Naive thymus-derived CD4-positive, alpha-beta T cell (primary cell): ENCODE results near the gene STK17B. TPM values are rescaled to one million over a fixed set of nuclear protein-coding genes. Genes with fewer than 3 reads are reported as not detected.

ENCODE experiments used
- ATAC-seq: fragments of 150-1000 bp; cut with Tn5 transposase; 2 replicates; pipeline ENCODE4 v1.10.0; 2021; ENCODE audit warnings: mild to moderate bottlenecking, moderate library complexity
- CTCF ChIA-PET: fragments of 350-600 bp; sonication (Branson Sonifier 250); formaldehyde crosslinking; loops from one replicate; lab custom pipeline; 2021; ENCODE audit warnings: antibody characterized with exemption; lab: Charles Lee
- POLR2A ChIA-PET: fragments of 350-600 bp; sonication (Branson Sonifier 250); formaldehyde crosslinking; loops from one replicate; lab custom pipeline; 2021; ENCODE audit warnings: antibody characterized with exemption, inconsistent platforms; lab: Charles Lee
- DNase-seq, 9 donors: peaks; one replicate each; pipeline versions ENCODE4 v3.0.0 to v3.0.0-alpha.2; 2020 to 2022; ENCODE audit warnings: mixed read lengths in 1 of 9
- H3K27ac ChIP-seq: one replicate; pipeline ENCODE4 v1.7.0; 2013; ENCODE audit warnings: mild to moderate bottlenecking, low read depth, low read length, moderate library complexity
- H3K27me3 ChIP-seq, 2 donors: one replicate each; pipeline ENCODE4 v1.7.0; 2013; ENCODE audit warnings: low read length in 2 of 2, mild to moderate bottlenecking in 2 of 2, moderate library complexity in 2 of 2; ENCODE audit not compliant: control insufficient read depth in 2 of 2, insufficient read depth in 2 of 2
- H3K36me3 ChIP-seq, 3 experiments: 1 replicate in 2 of 3; 2 replicates in 1 of 3; pipeline ENCODE4 v1.7.0; 2013; ENCODE audit warnings: low read length in 3 of 3, mild to moderate bottlenecking in 3 of 3, moderate library complexity in 1 of 3; ENCODE audit not compliant: insufficient read depth in 3 of 3, control insufficient read depth in 2 of 3
- H3K4me1 ChIP-seq, 2 donors: one replicate each; pipeline ENCODE4 v1.7.0; 2013; ENCODE audit warnings: low read length in 2 of 2, mild to moderate bottlenecking in 2 of 2, moderate library complexity in 1 of 2; ENCODE audit not compliant: control insufficient read depth in 2 of 2, insufficient read depth in 2 of 2
- H3K4me3 ChIP-seq: 2 replicates; pipeline ENCODE4 v1.7.0; 2013; ENCODE audit warnings: mild to moderate bottlenecking, low read length
- H3K9me3 ChIP-seq, 3 experiments: 1 replicate in 2 of 3; 2 replicates in 1 of 3; pipeline ENCODE4 v1.7.0; 2013; ENCODE audit warnings: low read length in 3 of 3; ENCODE audit not compliant: control insufficient read depth in 2 of 3
- H3K27ac Mint-ChIP-seq, 9 donors: one replicate each; pipeline ENCODE4 v1.8.0; 2020 to 2022; ENCODE audit warnings: mixed read lengths in 9 of 9, mild to moderate bottlenecking in 8 of 9, moderate library complexity in 5 of 9, inconsistent platforms in 2 of 9
- H3K27me3 Mint-ChIP-seq, 5 donors: one replicate each; pipeline ENCODE4 v1.8.0; 2021 to 2022; ENCODE audit warnings: mixed read lengths in 5 of 5, mild to moderate bottlenecking in 1 of 5
- H3K36me3 Mint-ChIP-seq, 5 donors: one replicate each; pipeline ENCODE4 v1.8.0; 2020 to 2022; ENCODE audit warnings: mixed read lengths in 5 of 5, mild to moderate bottlenecking in 3 of 5, inconsistent platforms in 1 of 5
- H3K4me1 Mint-ChIP-seq, 7 donors: one replicate each; pipeline ENCODE4 v1.8.0; 2020 to 2022; ENCODE audit warnings: mixed read lengths in 7 of 7, mild to moderate bottlenecking in 3 of 7, inconsistent platforms in 1 of 7
- H3K4me3 Mint-ChIP-seq, 10 donors: one replicate each; pipeline ENCODE4 v1.8.0; 2020 to 2022; ENCODE audit warnings: mild to moderate bottlenecking in 10 of 10, mixed read lengths in 10 of 10, moderate library complexity in 6 of 10, inconsistent platforms in 2 of 10
- H3K9me3 Mint-ChIP-seq, 11 donors: one replicate each; pipeline ENCODE4 v1.8.0; 2020 to 2022; ENCODE audit warnings: mixed read lengths in 11 of 11, mild to moderate bottlenecking in 4 of 11, inconsistent platforms in 1 of 11, moderate library complexity in 1 of 11
- intact Hi-C, 2 donors: fragments of 100-400 bp; cut with micrococcal nuclease; formaldehyde crosslinking; loops; one replicate each; pipeline ENCODE4 v1.15.1; 2023
- polyA plus RNA-seq, 2 donors: library from polyadenylated mRNA; unstranded; fragments of 300-500 nt; fragmentation: Illumina TruSeq; gene quantifications; one replicate each; pipeline ENCODE4 v1.2.3, GENCODE V29; 2021
- total RNA-seq, 6 experiments: library from RNA in 5 of 6; stranded (reverse) in 5 of 6; gene quantifications; 1 replicate in 5 of 6; 2 replicates in 1 of 6; pipeline ENCODE4 v1.2.3 and lab custom pipeline; 2021 to 2026

Gene STK17B
- total and polyA plus RNA-seq, 7 experiments from 2014 or later = 66.0 to 513 (median 293) TPM

GRCh38 chr2:196167666-196168065 is 3.7 kb downstream of the STK17B start:
- intact Hi-C loops = loop anchor here in 1 of 2 donors (5.0 kb wide), 1 partner anchor 35 kb away; no protein-coding TSS in a partner anchor
- peaks cover 27 to 38% (median 31%) of the 10 kb centered on the region in 7 donors for H3K4me1 Mint-ChIP-seq
- Histone ChIP-seq H3K9me3 (no peaks in the 10 kb centered on the region), H3K4me1 (peaks cover 12 to 25% of the 10 kb centered on the region in 2 donors), H3K4me3 (peak overlapping the region; percentile 73), H3K27ac (peak overlapping the region; percentile 98), H3K36me3 (peaks cover 0 to 28% (median 13%) of the 10 kb centered on the region in 3 experiments), H3K27me3 (no peaks in the 10 kb centered on the region)
- peak overlapping the region; percentile 88 to 98 (median 91) for H3K27ac Mint-ChIP-seq
- POLR2A ChIA-PET = interaction anchor here (1.0 to 7.9 kb wide), 24 partner anchors 8 to 111 kb away, joined by 3 to 98 read pairs (median 14); no protein-coding TSS in a partner anchor
- DNase-seq (no peak), ATAC-seq (no peak)
- CTCF ChIA-PET = interaction anchor here (0.7 to 5.4 kb wide), 8 partner anchors 9 to 111 kb away, joined by 3 to 63 read pairs (median 7); no protein-coding TSS in a partner anchor
- H3K4me3 Mint-ChIP-seq = peak overlapping the region; percentile 87 to 98 (median 94)
- peaks cover 0 to 4% (median 0%) of the 10 kb centered on the region in 11 donors for H3K9me3 Mint-ChIP-seq
- H3K27me3 Mint-ChIP-seq = no peaks in the 10 kb centered on the region
- H3K36me3 Mint-ChIP-seq = peaks cover 18 to 69% (median 56%) of the 10 kb centered on the region in 5 donors

GRCh38 chr2:196166876-196167275 is 4.5 kb downstream of the STK17B start:
- H3K36me3 ChIP-seq = peaks cover 0 to 33% (median 21%) of the 10 kb centered on the region in 3 experiments
- H3K4me1 Mint-ChIP-seq = peaks cover 31 to 42% (median 37%) of the 10 kb centered on the region in 7 donors
- peaks cover 23 to 76% (median 64%) of the 10 kb centered on the region in 5 donors for H3K36me3 Mint-ChIP-seq
- no peaks in the 10 kb centered on the region for H3K27me3 ChIP-seq
- H3K9me3 ChIP-seq = no peaks in the 10 kb centered on the region
- POLR2A ChIA-PET = interaction anchor here (0.8 to 7.9 kb wide), 30 partner anchors 9 to 119 kb away, joined by 3 to 98 read pairs (median 10); partner anchors contain the start of gene DNAH7
- ATAC-seq (no peak), DNase-seq (peak in 6 of 9 donors; percentile 50 to 69 (median 65))
- H3K27ac Mint-ChIP-seq = peak overlapping the region; percentile 88 to 98 (median 91)
- H3K4me3 ChIP-seq = peak overlapping the region; percentile 73
- H3K4me3 Mint-ChIP-seq = peak overlapping the region; percentile 87 to 98 (median 94)
- H3K27me3 Mint-ChIP-seq = no peaks in the 10 kb centered on the region
- peak overlapping the region; percentile 98 for H3K27ac ChIP-seq
- peaks cover 0 to 4% (median 0%) of the 10 kb centered on the region in 11 donors for H3K9me3 Mint-ChIP-seq
- H3K4me1 ChIP-seq = peaks cover 6 to 25% of the 10 kb centered on the region in 2 donors
- CTCF ChIA-PET = interaction anchor here (0.6 to 5.4 kb wide), 17 partner anchors 9 to 170 kb away, joined by 3 to 63 read pairs (median 4); no protein-coding TSS in a partner anchor
- intact Hi-C loops = loop anchor here in 1 of 2 donors (5.0 kb wide), 1 partner anchor 35 kb away; no protein-coding TSS in a partner anchor

- H3K36me3 Mint-ChIP-seq = peaks cover 17 to 73% (median 61%) of the 10 kb centered on the region in 5 donors
- no peak for ATAC-seq
- Histone ChIP-seq H3K36me3 (peaks cover 0 to 23% (median 22%) of the 10 kb centered on the region in 3 experiments), H3K4me3 (peak overlapping the region; percentile 56), H3K9me3 (no peaks in the 10 kb centered on the region), H3K4me1 (peaks cover 17 to 38% of the 10 kb centered on the region in 2 donors), H3K27ac (peak overlapping the region; percentile 94), H3K27me3 (no peaks in the 10 kb centered on the region)
- H3K27ac Mint-ChIP-seq = peak overlapping the region; percentile 84 to 99 (median 91)
- DNase-seq = peak in 1 of 9 donors; percentile 6
- H3K4me1 Mint-ChIP-seq = peaks cover 38 to 59% (median 41%) of the 10 kb centered on the region in 7 donors
- intact Hi-C loops = loop anchor here in 1 of 2 donors (2.0 to 5.0 kb wide), 2 partner anchors 14 to 33 kb away; no protein-coding TSS in a partner anchor
- no peaks in the 10 kb centered on the region for H3K27me3 Mint-ChIP-seq
- ChIA-PET POLR2A (interaction anchor here (0.7 to 7.9 kb wide), 18 partner anchors 11 to 172 kb away, joined by 3 to 98 read pairs (median 16); no protein-coding TSS in a partner anchor), CTCF (interaction anchor here (0.6 to 6.1 kb wide), 10 partner anchors 10 to 134 kb away, joined by 3 to 63 read pairs (median 5); no protein-coding TSS in a partner anchor)
- H3K9me3 Mint-ChIP-seq = peaks cover 0 to 2% (median 0%) of the 10 kb centered on the region in 11 donors
- H3K4me3 Mint-ChIP-seq = peak overlapping the region; percentile 84 to 98 (median 92)
These were observed 6.4 kb downstream of the STK17B start for GRCh38 chr2:196165016-196165415.

- ChIA-PET CTCF (interaction anchor here (0.6 to 6.1 kb wide), 11 partner anchors 13 to 129 kb away, joined by 3 to 63 read pairs (median 4); no protein-coding TSS in a partner anchor), POLR2A (interaction anchor here (0.8 to 7.9 kb wide), 20 partner anchors 8 to 113 kb away, joined by 3 to 98 read pairs (median 12); partner anchors contain the start of gene STK17B)
- peak in 5 of 9 donors; percentile 63 to 73 (median 66) for DNase-seq
- Histone ChIP-seq H3K9me3 (no peaks in the 10 kb centered on the region), H3K4me3 (peak overlapping the region; percentile 62), H3K27ac (peak overlapping the region; percentile 94), H3K36me3 (peaks cover 4 to 18% (median 17%) of the 10 kb centered on the region in 3 experiments), H3K27me3 (no peaks in the 10 kb centered on the region), H3K4me1 (peaks cover 26 to 48% of the 10 kb centered on the region in 2 donors)
- Mint-ChIP-seq H3K9me3 (peaks cover 0 to 4% (median 0%) of the 10 kb centered on the region in 11 donors), H3K4me1 (peaks cover 43 to 70% (median 48%) of the 10 kb centered on the region in 7 donors), H3K4me3 (peak overlapping the region; percentile 78 to 98 (median 88)), H3K36me3 (peaks cover 13 to 69% (median 50%) of the 10 kb centered on the region in 5 donors), H3K27me3 (no peaks in the 10 kb centered on the region), H3K27ac (peak overlapping the region; percentile 84 to 98 (median 95))
- peak; percentile 51 for ATAC-seq
- intact Hi-C loops = loop anchor here (2.0 to 5.0 kb wide), 3 partner anchors 289 to 606 kb away; partner anchors contain the start of gene SLC39A10 (in 1 of the 2)
These were observed 8.1 kb downstream of the STK17B start for GRCh38 chr2:196163285-196163684.

GRCh38 chr2:196162586-196163175 is 8.7 kb downstream of the STK17B start:
- DNase-seq = no peak
- peaks cover 13 to 68% (median 43%) of the 10 kb centered on the region in 5 donors for H3K36me3 Mint-ChIP-seq
- no peaks in the 10 kb centered on the region for H3K27me3 Mint-ChIP-seq
- ATAC-seq = peak; percentile 6
- H3K27ac ChIP-seq = peak overlapping the region; percentile 94
- H3K27me3 ChIP-seq = no peaks in the 10 kb centered on the region
- peaks cover 43 to 75% (median 54%) of the 10 kb centered on the region in 7 donors for H3K4me1 Mint-ChIP-seq
- ChIA-PET CTCF (interaction anchor here (0.6 to 6.1 kb wide), 13 partner anchors 13 to 823 kb away, joined by 3 to 63 read pairs (median 4); no protein-coding TSS in a partner anchor), POLR2A (interaction anchor here (0.6 to 7.9 kb wide), 23 partner anchors 8 to 127 kb away, joined by 3 to 98 read pairs (median 12); partner anchors contain the start of gene STK17B)
- H3K9me3 Mint-ChIP-seq = peaks cover 0 to 4% (median 0%) of the 10 kb centered on the region in 11 donors
- peak overlapping the region; percentile 84 to 98 (median 95) for H3K27ac Mint-ChIP-seq
- peaks cover 4 to 18% (median 17%) of the 10 kb centered on the region in 3 experiments for H3K36me3 ChIP-seq
- H3K4me3 Mint-ChIP-seq = peak overlapping the region; percentile 78 to 98 (median 88)
- no peaks in the 10 kb centered on the region for H3K9me3 ChIP-seq
- intact Hi-C loops = loop anchor here (2.0 to 5.0 kb wide), 3 partner anchors 290 to 605 kb away; partner anchors contain the start of gene SLC39A10 (in 1 of the 2)
- H3K4me1 ChIP-seq = peaks cover 32 to 54% of the 10 kb centered on the region in 2 donors
- peak overlapping the region; percentile 62 for H3K4me3 ChIP-seq
